ENCODE measurements around the gene DUSP7.

The DUSP7 gene

DNA sequence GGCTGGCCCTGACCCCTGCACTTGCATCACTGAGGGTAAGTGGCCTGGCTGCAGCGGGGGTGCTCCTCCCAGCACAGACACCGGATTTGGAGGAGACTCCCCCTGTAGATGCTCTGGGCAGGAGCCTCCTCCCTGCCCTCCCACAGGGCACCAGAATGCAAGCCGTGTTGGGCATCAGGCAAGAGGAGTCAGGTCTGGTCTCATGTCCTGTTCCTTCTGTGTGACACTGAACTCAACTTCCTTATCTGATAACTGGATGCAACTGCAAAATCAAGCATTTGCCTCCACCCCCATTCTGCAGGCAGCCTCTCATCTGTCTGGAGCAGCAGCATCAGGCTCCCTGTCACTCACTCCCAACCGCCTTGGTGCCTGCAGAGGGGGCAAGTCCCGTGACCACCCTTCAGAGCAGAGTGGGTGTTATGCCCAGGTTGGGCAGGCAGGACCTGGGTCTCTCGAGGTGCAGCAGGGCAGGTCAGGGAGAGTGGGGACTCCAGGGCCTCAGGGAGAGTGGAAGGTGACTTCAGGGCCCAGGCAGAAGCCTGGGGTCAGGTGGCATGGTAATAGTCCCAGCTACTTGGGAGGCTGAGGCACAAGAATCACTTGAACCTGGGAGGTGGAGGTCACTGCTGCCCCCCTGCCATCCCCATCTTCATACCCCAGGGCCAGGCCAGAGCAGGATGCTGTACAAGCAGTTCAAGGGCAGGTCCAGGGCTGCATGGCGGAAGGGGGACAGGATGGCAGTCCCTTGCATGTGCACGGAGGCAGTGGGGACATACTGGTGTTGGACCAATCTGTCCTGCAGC lies 50.2 kb downstream of the DUSP7 start:
- DNase-seq = no peak

DNA sequence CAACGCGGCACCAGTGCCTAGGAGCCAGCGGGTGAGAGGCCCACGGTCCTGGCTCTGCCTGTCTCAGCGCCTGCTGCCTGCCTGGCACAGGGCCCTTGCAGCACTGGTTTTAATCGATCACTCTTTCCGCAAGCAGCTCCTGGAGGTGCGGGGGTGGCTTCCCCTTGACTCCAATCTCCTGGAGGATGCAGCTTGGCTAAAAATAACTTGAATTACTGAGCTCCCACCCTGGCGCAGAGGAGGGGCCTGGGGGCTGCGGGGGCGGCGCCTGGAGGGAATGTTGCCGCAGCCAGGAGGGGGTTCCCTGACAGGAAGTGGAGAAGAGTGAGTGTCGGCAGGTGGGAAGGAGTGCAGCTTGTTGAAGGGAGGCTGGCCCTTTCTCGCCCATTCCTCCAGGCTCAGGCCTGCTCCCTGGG lies 50.8 kb downstream of the DUSP7 start:
- DNase-seq = peak; percentile 58

DNA sequence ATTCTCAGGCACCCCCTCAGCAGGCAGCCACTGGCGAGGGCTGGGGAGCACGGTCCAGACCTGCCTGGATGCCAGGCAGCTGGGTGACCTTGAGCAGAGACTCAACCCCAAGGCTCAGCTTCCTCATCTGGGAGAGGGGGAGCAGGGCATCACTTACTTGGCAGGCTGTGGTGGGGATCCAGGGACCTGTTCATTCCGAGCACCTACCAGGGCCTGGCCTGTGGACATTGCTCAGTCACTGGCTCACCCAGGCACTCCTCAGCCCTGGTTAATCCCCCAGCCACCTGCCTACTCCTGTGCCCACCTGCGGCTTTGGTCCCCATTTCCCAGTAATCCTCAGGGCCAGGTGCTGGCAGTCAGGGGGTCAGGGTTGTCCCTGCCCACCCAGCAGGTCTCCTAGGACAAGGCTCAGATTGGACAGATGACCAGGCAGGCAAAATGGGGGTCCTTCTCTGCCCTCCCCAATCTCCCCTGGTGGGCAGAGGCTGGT lies 51.4 kb downstream of the DUSP7 start:
- DNase-seq = no peak

DNA sequence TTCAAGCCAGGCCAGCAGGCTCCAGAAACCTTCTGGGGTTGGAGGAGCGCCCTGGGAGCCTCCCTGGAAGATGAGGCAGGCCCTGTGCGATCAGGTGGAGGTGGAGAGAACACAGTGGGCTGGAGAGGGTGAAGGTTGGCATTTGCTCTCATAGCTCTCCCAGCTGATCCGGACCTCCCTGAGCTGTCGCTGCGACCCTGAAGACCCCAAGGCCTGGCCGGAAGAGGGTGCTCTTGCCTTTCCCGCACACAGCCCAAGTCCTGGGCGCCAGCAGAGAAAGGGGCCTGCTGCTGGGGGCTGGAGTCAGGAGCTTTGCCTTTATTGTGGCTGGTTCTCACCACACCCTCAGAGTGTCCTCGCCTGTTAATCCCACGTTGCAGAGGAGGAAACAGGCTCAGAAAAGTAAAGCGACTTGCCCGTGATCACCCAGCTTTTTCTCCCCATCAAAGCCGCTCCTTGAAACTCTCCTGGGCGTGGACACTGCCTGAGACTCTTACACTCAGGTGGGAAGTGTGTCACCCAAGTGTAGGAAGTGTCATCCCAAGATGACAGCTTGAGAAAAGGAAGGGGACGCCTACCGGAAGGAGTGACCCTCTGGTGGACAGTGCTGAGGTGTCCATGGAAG lies 52.1 kb downstream of the DUSP7 start:
- DNase-seq = peak; percentile 71

DNA sequence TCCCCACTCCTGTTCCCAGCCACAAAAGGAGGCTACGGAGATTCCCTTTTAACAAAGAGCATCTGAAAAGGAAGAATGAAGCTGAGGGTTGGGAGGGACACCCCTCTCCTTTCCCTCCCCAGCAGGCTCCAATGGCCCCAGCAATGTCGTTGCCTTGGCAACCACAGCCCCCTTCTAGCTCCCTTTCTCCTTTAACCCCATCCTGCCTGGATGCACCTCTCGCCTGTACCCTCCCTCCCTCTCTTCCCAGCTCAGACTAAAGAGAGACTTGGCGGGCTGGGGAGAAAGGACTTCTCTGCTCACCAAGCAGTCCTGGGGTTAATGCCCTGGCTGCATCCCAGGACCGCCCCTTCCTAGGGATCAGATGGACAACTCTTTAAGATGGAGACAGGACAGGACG lies 53.6 kb downstream of the DUSP7 start:
- no peak for DNase-seq

DNA sequence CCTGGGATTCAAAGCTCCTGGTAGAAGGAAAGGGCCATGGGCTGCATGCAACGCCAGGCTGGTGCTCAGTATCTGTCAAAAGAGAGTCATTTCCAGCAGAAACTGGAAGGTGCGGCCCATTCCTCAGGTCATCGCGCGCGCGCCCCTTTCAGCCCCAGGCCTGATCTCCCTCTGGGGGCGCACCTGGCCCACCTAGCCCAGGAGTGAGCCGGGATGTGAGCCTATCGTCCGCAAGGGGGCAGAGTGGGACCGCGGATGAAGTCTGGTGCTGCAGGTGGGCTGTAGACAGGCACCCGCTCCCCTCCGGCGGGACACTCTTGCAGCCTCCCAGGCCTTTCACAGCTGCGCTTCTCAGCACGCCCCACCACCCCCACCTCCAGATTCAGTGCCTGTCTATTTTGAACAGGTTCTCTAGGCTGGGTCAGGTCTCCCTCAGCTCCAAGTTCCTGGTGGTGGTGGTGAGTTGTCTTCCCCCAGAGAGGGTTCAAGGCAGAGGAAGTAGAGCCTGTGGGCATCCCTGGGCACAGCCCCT lies 54.9 kb downstream of the DUSP7 start:
- peak; percentile 60 for DNase-seq

DNA sequence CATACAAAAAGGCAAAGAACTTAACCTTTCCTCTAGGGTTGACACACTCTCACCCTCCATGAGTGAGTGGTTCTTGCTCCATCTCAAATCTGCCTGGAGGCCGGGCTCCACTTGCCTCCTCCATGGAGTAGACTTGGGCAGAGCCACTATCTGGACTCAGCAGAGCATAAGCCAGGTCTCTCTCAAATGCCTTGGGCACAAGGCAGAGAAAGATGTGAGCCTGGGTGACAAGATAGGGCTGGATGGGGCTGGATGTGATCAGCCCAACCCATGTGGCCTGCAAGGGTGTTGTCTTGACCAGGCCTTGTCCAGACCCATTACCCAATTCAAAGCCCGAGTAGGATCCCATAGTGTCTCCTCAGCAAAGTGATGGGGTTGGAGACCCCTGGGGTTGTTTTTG lies 56.5 kb downstream of the DUSP7 start:
- no peak for DNase-seq

Data from fibroblast of skin of back (primary cell).